ENCODE results near the gene FERMT2. TPM values are rescaled to one million over a fixed set of nuclear protein-coding genes. Genes with fewer than 3 reads are reported as not detected.

FERMT2 gene
- total and polyA plus RNA-seq, 11 donors, result 31.2 to 158 (median 104) TPM

DNA sequence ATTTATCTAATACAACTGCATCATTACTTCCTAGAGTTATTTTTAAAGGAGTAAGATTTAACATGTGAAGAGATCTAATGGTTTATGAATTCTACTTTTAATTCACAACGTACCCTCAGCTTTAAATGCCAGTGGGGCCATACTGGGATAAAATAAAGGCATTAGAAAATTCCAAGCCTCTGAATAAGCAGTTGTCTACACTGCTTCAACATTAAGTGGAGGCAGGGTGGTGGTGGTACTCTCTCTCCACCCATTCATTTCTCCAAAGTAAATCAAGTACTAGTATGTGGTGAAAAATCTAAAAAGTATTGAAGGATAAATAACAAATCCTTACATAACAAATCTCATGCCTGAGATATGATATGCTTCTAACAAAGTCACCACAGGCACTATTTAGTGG, 52.4 kb downstream of the FERMT2 start:
- DNase-seq, result no peak
- H3K27ac ChIP-seq, result no peak overlapping the region
- intact Hi-C loops (cut with DNase I), result loop anchor here in 1 of 10 donors (10.0 kb wide), 1 partner anchor 46 kb away; no protein-coding TSS in a partner anchor
- WGBS, 4 donors, result 59 to 75% (median 61%) methylated on average over 1 of the region's 1 CpG
- H3K27me3 ChIP-seq, result no peaks in the 10 kb centered on the region
- ATAC-seq, result no peak
- peaks cover 0 to 41% (median 19%) of the 10 kb centered on the region in 12 donors for H3K4me1 ChIP-seq
- H3K36me3 ChIP-seq, result peaks cover 0 to 22% (median 7%) of the 10 kb centered on the region in 9 donors
- H3K9me3 ChIP-seq, result no peaks in the 10 kb centered on the region
- TF ChIP-seq, protein P1, sequence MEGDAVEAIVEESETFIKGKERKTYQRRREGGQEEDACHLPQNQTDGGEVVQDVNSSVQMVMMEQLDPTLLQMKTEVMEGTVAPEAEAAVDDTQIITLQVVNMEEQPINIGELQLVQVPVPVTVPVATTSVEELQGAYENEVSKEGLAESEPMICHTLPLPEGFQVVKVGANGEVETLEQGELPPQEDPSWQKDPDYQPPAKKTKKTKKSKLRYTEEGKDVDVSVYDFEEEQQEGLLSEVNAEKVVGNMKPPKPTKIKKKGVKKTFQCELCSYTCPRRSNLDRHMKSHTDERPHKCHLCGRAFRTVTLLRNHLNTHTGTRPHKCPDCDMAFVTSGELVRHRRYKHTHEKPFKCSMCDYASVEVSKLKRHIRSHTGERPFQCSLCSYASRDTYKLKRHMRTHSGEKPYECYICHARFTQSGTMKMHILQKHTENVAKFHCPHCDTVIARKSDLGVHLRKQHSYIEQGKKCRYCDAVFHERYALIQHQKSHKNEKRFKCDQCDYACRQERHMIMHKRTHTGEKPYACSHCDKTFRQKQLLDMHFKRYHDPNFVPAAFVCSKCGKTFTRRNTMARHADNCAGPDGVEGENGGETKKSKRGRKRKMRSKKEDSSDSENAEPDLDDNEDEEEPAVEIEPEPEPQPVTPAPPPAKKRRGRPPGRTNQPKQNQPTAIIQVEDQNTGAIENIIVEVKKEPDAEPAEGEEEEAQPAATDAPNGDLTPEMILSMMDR (IDR thresholded peaks at IDR 0.05), result no peak
- TF ChIP-seq POLR2A (IDR thresholded peaks at IDR 0.05), result no peak
- H3K4me3 ChIP-seq, result no peak overlapping the region

DNA sequence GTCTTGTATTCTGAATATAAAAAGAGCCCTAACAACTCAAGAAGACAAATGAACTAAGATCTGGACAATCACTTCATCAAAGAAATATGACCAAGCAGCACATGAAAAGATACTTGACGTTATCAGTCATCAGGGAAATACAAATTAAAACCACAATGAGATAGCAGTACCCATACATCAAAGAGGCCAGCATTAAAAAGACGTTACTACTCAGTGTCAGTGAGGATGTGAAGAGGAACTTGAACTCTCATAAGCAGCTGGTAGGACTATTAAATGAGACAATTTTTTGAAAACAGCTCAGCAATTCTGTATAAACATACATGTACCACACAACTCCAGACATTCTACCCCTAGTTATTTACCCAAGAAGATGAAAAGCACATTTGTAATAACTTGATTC, 55.9 kb downstream of the FERMT2 start:
- Histone ChIP-seq H3K36me3 (peaks cover 0 to 38% (median 14%) of the 10 kb centered on the region in 9 donors), H3K9me3 (no peaks in the 10 kb centered on the region), H3K4me3 (no peak overlapping the region), H3K4me1 (peaks cover 0 to 22% (median 12%) of the 10 kb centered on the region in 12 donors), H3K27me3 (no peaks in the 10 kb centered on the region), H3K27ac (no peak overlapping the region)
- whole genome bisulfite sequencing, 4 donors, result 14 to 21% (median 17%) methylated on average over 2 of the region's 2 CpGs
- ATAC-seq, result peak in 2 of 4 donors; percentile 42 to 47
- DNase-seq, result no peak
- TF ChIP-seq, protein P1 (IDR thresholded peaks at IDR 0.05), result no peak
- no peak for TF ChIP-seq POLR2A (IDR thresholded peaks at IDR 0.05)
- intact Hi-C loops (cut with DNase I), result loop anchor here in 1 of 10 donors (10.0 kb wide), 1 partner anchor 50 kb away; no protein-coding TSS in a partner anchor

- no peak for TF ChIP-seq POLR2A (IDR thresholded peaks at IDR 0.05)
- TF ChIP-seq, protein P1 (IDR thresholded peaks at IDR 0.05), result no peak
- intact Hi-C loops (cut with DNase I), result loop anchor here in 1 of 10 donors (10.0 kb wide), 1 partner anchor 53 kb away; no protein-coding TSS in a partner anchor
These were observed 59.0 kb downstream of the FERMT2 start for GRCh38 chr14:52891800-52892199.

DNA sequence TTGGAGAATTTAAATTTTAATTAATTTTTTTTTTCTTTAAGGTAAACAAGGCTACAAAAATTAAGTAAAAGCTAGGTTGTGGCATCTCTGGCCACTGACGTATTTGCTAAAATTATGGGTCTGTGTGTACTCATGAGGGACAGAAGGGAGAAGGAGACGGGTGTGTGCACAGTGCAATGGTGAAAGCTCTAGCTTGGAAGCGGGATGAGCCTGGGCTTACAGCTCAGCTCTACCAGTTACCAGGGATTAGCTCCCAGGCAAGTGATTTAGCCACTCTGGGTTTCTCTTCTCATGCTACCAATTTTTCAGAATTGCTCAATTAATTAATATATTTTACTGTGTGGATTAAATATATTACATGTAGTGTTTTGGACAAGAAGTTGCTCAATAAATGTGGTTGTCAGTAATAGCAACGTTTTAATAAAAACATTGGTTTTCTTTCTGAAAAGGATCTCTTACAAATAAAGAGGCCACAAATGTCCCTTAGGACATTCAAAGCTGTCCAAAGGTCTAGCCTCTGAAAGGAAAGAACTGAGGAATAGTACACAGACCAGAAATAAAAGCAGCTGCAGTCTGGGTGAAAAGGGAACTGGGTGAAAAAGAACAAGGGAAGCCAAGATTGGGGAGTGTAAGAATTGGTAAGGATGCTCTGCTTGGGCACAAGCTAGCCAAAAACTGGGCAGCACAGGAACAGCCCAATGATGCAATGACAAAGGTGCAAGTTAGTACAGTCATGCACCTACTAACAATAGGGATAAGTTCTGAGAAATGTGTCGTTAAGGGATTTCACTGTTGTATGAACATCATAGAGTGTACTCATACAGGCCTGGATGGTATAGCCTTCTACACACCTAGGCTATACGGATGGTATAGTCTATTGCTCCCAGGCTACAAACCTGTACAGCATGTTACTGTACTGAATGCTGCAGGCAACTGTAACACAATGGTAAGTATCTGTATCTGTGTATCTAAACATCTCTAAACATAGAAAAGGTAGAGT, 61.7 kb downstream of the FERMT2 start:
- ATAC-seq, result peak in 2 of 4 donors; percentile 28 to 41

More at GRCh38 chr14:52891800-52892199, 59.0 kb downstream of the FERMT2 start:
- Histone ChIP-seq H3K9me3 (no peaks in the 10 kb centered on the region), H3K4me1 (peaks cover 0 to 30% (median 11%) of the 10 kb centered on the region in 12 donors), H3K4me3 (no peak overlapping the region), H3K27ac (no peak overlapping the region), H3K36me3 (peaks cover 0 to 64% (median 18%) of the 10 kb centered on the region in 9 donors), H3K27me3 (no peaks in the 10 kb centered on the region)
- no peak for DNase-seq
- 87 to 94% (median 90%) methylated on average over 3 of the region's 3 CpGs for WGBS, 4 donors
- no peak for ATAC-seq

More for the DNA sequence above, 61.7 kb downstream of the FERMT2 start:
- intact Hi-C loops (cut with DNase I), result loop anchor here in 2 of 10 donors (10.0 kb wide), 1 partner anchor 66 kb away; the partner anchor contains the start of gene FERMT2 (in 2 of the 2)
- DNase-seq, result no peak
- H3K27me3 ChIP-seq, result no peaks in the 10 kb centered on the region
- peaks cover 0 to 11% (median 0%) of the 10 kb centered on the region in 12 donors for H3K4me1 ChIP-seq
- no peaks in the 10 kb centered on the region for H3K9me3 ChIP-seq
- no peak overlapping the region for H3K27ac ChIP-seq
- peaks cover 0 to 80% (median 21%) of the 10 kb centered on the region in 9 donors for H3K36me3 ChIP-seq
- 85 to 90% (median 88%) methylated on average over 6 of the region's 6 CpGs for WGBS, 4 donors
- TF ChIP-seq POLR2A (IDR thresholded peaks at IDR 0.05), result no peak
- TF ChIP-seq, protein P1 (IDR thresholded peaks at IDR 0.05), result no peak
- H3K4me3 ChIP-seq, result no peak overlapping the region
